D721Med (cell line): ENCODE measurements around the gene ACOX2.

Experiments used
- DNase-seq: peaks from one replicate; pipeline ENCODE4 v3.0.0; 2011; ENCODE audit warnings: low spot score; ENCODE audit not compliant: insufficient read length
- FAIRE-seq: peaks from 2 replicates; lab custom pipeline; 2011; peaks lifted over from hg19 to GRCh38; lab: Jason Lieb, UNC
- TF ChIP-seq, protein P1 (sequence below): IDR thresholded peaks from 2 replicates; pipeline ENCODE4 v1.5.1; 2012; ENCODE audit warnings: mild to moderate bottlenecking, control low read depth; ENCODE audit not compliant: insufficient read depth; ENCODE audit errors: missing control alignments

The ACOX2 gene

DNA sequence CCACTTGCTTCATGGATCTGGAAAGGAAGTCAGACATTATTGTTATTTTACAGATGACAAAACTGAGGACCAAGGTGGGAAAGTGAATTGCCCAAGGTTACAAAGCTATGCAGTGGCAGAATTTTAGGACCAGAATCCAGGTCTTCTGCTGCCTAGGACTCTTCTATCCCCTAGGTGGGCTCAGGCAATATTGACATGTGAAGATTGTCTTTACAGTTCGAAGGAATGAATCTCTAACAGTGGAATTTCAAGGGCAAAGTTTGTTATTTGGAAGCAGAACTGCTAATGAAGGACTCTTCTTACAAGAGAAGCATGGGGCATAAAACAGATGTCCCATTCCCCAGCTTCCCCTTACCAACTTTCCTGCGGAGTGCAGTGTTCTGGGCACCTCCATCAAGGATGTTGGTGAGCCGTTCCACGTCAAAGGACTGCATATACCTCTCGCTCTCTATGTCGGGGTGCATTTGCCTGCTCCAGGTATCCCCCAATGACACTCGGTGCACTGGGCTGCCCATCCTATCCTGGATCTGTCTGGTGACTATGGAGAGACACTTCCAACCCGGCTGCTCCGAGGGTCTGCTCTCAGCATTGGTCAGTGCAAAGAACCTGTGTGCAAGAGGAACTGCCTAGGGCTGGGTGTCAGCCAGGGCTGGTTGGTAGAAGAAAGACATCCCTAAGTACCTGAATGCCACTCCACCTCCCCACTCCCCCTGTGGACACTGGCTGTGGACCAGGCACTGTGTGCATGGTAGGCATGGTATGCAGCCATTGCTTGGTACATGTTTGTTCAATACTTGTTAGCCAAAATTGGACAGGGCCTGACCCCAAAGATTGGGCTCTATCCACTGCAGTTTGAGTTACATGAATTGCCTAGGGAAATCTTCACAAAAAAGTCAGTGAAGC lies 2.1 kb downstream of the ACOX2 start:
- TF ChIP-seq, protein P1, sequence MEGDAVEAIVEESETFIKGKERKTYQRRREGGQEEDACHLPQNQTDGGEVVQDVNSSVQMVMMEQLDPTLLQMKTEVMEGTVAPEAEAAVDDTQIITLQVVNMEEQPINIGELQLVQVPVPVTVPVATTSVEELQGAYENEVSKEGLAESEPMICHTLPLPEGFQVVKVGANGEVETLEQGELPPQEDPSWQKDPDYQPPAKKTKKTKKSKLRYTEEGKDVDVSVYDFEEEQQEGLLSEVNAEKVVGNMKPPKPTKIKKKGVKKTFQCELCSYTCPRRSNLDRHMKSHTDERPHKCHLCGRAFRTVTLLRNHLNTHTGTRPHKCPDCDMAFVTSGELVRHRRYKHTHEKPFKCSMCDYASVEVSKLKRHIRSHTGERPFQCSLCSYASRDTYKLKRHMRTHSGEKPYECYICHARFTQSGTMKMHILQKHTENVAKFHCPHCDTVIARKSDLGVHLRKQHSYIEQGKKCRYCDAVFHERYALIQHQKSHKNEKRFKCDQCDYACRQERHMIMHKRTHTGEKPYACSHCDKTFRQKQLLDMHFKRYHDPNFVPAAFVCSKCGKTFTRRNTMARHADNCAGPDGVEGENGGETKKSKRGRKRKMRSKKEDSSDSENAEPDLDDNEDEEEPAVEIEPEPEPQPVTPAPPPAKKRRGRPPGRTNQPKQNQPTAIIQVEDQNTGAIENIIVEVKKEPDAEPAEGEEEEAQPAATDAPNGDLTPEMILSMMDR = no peak
- FAIRE-seq (no peak), DNase-seq (no peak)

- DNase-seq = peak; percentile 85
- peak; percentile 41 for FAIRE-seq
- TF ChIP-seq, protein P1 = peak; percentile 90
Measured at GRCh38 chr3:58532794-58533220, 4.2 kb downstream of the ACOX2 start.

GRCh38 chr3:58531956-58532355 lies 5.0 kb downstream of the ACOX2 start:
- DNase-seq (no peak), FAIRE-seq (no peak)
- TF ChIP-seq, protein P1 = peak; percentile 41

- TF ChIP-seq, protein P1 = no peak
- FAIRE-seq (no peak), DNase-seq (no peak)
Measured at GRCh38 chr3:58531555-58531954, 5.4 kb downstream of the ACOX2 start.

GRCh38 chr3:58530354-58530865 lies 6.6 kb downstream of the ACOX2 start:
- TF ChIP-seq, protein P1 = no peak
- FAIRE-seq (no peak), DNase-seq (no peak)

DNA sequence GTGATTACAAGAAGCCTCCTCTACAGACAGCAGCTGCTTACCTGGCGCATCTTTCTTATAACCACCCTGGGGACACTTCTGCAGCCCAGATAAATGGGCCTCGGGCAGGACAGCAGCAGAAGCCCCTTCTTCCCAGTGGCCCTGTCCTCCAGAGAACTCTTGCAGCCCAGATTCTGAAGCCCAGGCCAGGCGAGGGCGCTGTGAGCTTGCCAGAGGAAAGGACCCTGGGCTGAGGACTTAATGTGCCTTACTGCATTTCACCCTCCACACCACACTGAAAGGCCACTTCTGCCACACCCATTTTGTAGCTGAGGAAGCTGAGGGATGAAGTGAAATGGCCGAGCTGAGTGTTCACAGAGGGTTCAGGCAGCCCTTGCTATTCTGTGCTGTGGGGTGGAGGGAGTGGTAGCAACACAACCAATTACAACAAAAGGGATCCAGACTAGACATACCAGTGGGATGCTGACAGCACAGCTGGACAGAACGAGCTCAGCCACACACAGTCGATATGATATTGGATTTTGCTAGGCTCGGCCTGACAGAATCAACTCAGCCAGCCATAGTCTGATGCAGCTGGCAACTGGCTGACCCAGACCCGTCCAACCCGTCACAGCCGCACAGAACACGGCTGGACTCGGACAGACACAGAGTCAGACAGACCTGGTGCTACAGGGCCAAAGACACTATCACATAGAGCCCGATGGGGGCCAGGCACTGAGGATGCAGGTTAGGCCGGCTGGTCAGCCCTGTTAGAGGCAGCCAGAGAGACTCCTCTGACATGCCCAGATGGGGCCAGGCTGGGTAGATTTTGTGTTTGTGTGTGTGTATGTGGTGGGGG lies 7.3 kb downstream of the ACOX2 start:
- DNase-seq (peak; percentile 66), FAIRE-seq (no peak)
- TF ChIP-seq, protein P1 = peak; percentile 53
